ENCODE results near the gene AP1S1.
"Not testable (repeated sequence)": the region's sequence is repeated elsewhere in the genome, so short reads cannot be mapped to it uniquely, and the experiment has no call there.

Gene AP1S1

DNA sequence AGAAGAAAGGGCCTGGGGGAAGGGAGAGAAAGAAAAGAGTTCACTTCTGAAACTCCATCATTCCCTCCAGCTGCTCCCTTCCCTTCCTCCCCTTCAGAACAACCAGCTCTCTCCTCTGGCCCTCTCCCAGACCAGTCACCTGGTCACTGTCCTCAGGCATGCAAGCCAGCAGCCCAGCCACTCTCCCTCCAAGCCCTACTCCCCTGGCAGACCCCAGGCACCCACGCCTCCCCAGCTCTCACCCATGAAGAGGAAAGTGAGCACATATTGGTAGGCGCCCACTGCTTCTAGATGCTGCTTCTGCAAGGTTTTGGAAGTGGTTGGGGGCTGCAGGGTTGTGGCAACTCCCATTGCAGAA is 46.2 kb downstream of the AP1S1 start:
- CTCF ChIA-PET, result interaction anchor here (1.1 to 1.5 kb wide), 2 partner anchors 8 to 9 kb away, joined by 4 to 5 read pairs; no protein-coding TSS in a partner anchor
- no peak overlapping the region for H3K27ac Mint-ChIP-seq
- DNase-seq, result no peak
- H3K9me3 Mint-ChIP-seq, result no peaks in the 10 kb centered on the region
- peaks cover 25% of the 10 kb centered on the region for H3K4me1 Mint-ChIP-seq
- peaks cover 75% of the 10 kb centered on the region for H3K27me3 Mint-ChIP-seq
- no peaks in the 10 kb centered on the region for H3K36me3 Mint-ChIP-seq
- no peak overlapping the region for H3K4me3 Mint-ChIP-seq

GRCh38 chr7:101200862-101201599 is 46.8 kb downstream of the AP1S1 start, which contains the start of gene MOGAT3:
Gene MOGAT3 (minus strand): TSS chr7:101201036. CDS start chr7:101200854, 182 bp downstream.
- CTCF ChIA-PET, result interaction anchor here (1.1 to 1.5 kb wide), 2 partner anchors 8 to 9 kb away, joined by 4 to 5 read pairs; no protein-coding TSS in a partner anchor
- H3K9me3 Mint-ChIP-seq, result no peaks in the 10 kb centered on the region
- peak; percentile 41 for DNase-seq
- no peak within 1 kb of the TSS for H3K4me3 Mint-ChIP-seq
- H3K4me1 Mint-ChIP-seq, result peaks cover 25% of the 10 kb centered on the region
- H3K27me3 Mint-ChIP-seq, result peaks cover 70% of the 10 kb centered on the region
- peak within 1 kb of the TSS; percentile 20 for H3K27ac Mint-ChIP-seq
- H3K36me3 Mint-ChIP-seq, result peaks cover 1% of the 10 kb centered on the region

DNA sequence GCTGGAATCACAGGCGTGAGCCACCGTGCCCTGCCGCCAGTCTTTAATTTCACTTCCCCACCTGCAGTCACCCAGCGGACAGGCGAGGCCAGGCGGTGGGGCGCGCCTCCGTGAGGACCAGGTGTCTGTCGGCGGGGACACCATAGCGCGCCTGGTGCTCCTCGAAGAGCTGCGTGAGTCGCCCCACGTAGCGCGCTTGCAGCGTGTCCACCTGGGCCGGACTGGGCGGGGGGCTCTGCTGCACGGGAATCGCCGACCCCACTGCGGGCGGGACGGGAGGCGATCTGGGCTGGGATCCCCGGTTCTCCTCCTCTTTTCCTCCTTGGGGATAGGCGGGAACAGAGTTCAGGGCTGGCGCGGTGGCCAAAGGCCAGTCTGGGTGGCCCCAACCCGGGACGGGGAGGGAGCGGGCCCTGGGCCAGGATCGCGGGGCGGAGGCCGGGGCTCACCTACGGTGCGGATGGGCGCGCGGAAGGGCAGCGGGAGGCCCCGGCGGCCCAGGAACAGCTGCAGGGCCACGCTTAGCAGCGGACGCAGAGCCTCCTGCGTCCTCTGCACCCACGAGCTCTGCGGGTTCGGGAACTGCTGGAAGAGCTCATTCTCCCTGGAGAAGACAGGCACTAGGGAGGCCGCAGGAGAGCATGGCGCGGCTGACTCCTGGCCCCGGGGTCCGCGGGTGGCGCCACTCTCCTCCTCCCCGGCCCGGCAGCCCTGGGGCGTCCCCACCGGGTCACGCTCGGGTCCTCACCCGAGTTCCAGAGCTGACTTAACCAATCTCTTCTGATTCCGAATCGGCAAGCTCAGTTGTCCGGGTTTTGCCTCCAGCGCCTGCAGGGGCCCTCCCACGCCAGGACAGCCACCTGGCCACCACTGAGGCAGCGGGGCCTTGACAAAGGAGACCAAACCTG is 47.7 kb downstream of the AP1S1 start:
- CTCF ChIA-PET, result interaction anchor here (0.7 to 1.5 kb wide), 3 partner anchors 9 to 42 kb away, joined by 3 read pairs; no protein-coding TSS in a partner anchor
- peaks cover 25% of the 10 kb centered on the region for H3K4me1 Mint-ChIP-seq
- H3K27ac Mint-ChIP-seq, result no peak overlapping the region
- no peak for DNase-seq
- H3K9me3 Mint-ChIP-seq, result no peaks in the 10 kb centered on the region
- H3K36me3 Mint-ChIP-seq, result peaks cover 5% of the 10 kb centered on the region
- peaks cover 66% of the 10 kb centered on the region for H3K27me3 Mint-ChIP-seq
- H3K4me3 Mint-ChIP-seq, result no peak overlapping the region

DNA sequence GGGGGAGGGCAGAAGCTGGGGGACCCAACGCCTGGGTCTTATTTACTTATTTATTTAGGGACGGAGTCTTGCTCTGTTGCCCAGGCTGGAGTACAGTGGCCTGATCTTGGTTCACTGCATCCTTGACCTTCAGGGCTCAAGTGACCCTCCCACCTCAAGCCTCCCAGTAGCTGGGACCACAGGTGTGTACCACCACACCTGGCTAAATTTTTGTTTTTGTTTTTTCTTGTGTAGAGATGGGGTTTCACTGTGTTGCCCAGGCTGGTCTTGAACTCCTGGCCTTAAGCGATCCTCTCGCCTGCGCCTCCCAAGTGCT is 48.3 kb downstream of the AP1S1 start:
- H3K36me3 Mint-ChIP-seq, result peaks cover 5% of the 10 kb centered on the region
- H3K27me3 Mint-ChIP-seq, result peaks cover 61% of the 10 kb centered on the region
- no peak overlapping the region for H3K27ac Mint-ChIP-seq
- CTCF ChIA-PET, result interaction anchor here (0.8 to 2.1 kb wide), 3 partner anchors 10 to 80 kb away, joined by 3 to 6 read pairs (median 3); no protein-coding TSS in a partner anchor
- H3K9me3 Mint-ChIP-seq, result no peaks in the 10 kb centered on the region
- no peak overlapping the region for H3K4me3 Mint-ChIP-seq
- DNase-seq, result no peak
- peaks cover 25% of the 10 kb centered on the region for H3K4me1 Mint-ChIP-seq

GRCh38 chr7:101203740-101204738 is 49.8 kb downstream of the AP1S1 start:
- H3K27me3 Mint-ChIP-seq, result peaks cover 53% of the 10 kb centered on the region
- not testable (repeated sequence) for H3K9me3 Mint-ChIP-seq, H3K36me3 Mint-ChIP-seq
- peaks cover 25% of the 10 kb centered on the region for H3K4me1 Mint-ChIP-seq
- peak overlapping the region; percentile 63 for H3K4me3 Mint-ChIP-seq
- CTCF ChIA-PET, result interaction anchor here (0.9 to 3.1 kb wide), 6 partner anchors 12 to 79 kb away, joined by 3 to 8 read pairs (median 3); partner anchors contain the start of genes PLOD3 and ZNHIT1
- DNase-seq, result peak; percentile 48
- H3K27ac Mint-ChIP-seq, result peak overlapping the region; percentile 82

- peaks cover 34% of the 10 kb centered on the region for H3K27me3 Mint-ChIP-seq
- H3K27ac Mint-ChIP-seq, result peak overlapping the region; percentile 58
- H3K36me3 Mint-ChIP-seq, result peaks cover 14% of the 10 kb centered on the region
- no peak overlapping the region for H3K4me3 Mint-ChIP-seq
- CTCF ChIA-PET, result interaction anchor here (1.4 to 3.1 kb wide), 2 partner anchors 38 to 62 kb away, joined by 3 to 8 read pairs; no protein-coding TSS in a partner anchor
- H3K9me3 Mint-ChIP-seq, result no peaks in the 10 kb centered on the region
- DNase-seq, result no peak
- peaks cover 16% of the 10 kb centered on the region for H3K4me1 Mint-ChIP-seq
These were observed 51.8 kb downstream of the AP1S1 start for GRCh38 chr7:101205901-101206664.

DNA sequence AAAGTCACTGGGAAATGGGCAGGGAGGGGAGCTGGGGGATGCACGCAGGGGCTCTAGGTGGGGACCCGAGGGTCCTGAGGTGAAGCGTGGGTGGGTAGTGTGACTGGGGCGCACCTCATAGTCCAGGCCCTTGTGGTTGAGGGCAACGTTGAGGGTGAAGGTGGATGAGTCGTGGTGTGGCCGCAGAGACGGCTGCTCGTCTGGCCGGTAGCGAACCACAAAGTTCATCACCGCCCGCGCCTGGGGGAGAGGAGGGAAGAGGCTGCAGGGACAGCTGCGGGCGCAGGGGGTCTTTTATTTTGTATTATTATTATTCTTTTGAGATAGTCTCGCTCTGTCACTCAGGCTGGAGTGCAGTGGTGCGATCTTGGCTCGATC is 52.4 kb downstream of the AP1S1 start:
- Mint-ChIP-seq H3K4me3 (no peak overlapping the region), H3K27me3 (peaks cover 29% of the 10 kb centered on the region), H3K36me3 (peaks cover 14% of the 10 kb centered on the region), H3K9me3 (no peaks in the 10 kb centered on the region), H3K27ac (no peak overlapping the region), H3K4me1 (peaks cover 12% of the 10 kb centered on the region)
- CTCF ChIA-PET, result no interaction called here
- DNase-seq, result no peak

DNA sequence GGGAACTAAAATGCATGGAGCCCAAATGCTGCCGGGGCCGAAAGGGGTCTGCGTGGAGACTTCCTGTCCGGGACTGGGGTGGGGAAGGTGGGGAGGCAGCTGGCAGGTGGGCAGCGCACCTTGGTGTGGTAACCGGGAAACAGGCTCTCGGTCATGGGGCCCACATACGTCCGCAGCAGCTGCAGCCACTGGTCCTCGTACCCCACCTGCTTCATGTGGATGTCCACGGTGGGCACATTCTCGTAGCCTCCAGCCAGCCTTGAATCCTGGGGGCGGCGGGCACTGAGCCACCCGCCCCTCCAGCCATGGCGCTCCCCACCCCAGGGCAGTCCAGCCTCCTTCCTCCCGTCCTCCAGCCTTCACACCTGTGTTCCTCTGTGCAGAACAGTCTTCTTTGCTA is 53.2 kb downstream of the AP1S1 start:
- Mint-ChIP-seq H3K9me3 (no peaks in the 10 kb centered on the region), H3K4me1 (peaks cover 12% of the 10 kb centered on the region), H3K27me3 (peaks cover 21% of the 10 kb centered on the region), H3K36me3 (peaks cover 17% of the 10 kb centered on the region), H3K27ac (no peak overlapping the region), H3K4me3 (no peak overlapping the region)
- no peak for DNase-seq
- CTCF ChIA-PET, result no interaction called here

- peaks cover 7% of the 10 kb centered on the region for H3K27me3 Mint-ChIP-seq
- DNase-seq, result no peak
- no peaks in the 10 kb centered on the region for H3K9me3 Mint-ChIP-seq
- CTCF ChIA-PET, result no interaction called here
- peaks cover 19% of the 10 kb centered on the region for H3K36me3 Mint-ChIP-seq
- H3K4me1 Mint-ChIP-seq, result peaks cover 6% of the 10 kb centered on the region
- no peak overlapping the region for H3K4me3 Mint-ChIP-seq
- H3K27ac Mint-ChIP-seq, result no peak overlapping the region
These were observed 54.5 kb downstream of the AP1S1 start for GRCh38 chr7:101208794-101209193.

DNA sequence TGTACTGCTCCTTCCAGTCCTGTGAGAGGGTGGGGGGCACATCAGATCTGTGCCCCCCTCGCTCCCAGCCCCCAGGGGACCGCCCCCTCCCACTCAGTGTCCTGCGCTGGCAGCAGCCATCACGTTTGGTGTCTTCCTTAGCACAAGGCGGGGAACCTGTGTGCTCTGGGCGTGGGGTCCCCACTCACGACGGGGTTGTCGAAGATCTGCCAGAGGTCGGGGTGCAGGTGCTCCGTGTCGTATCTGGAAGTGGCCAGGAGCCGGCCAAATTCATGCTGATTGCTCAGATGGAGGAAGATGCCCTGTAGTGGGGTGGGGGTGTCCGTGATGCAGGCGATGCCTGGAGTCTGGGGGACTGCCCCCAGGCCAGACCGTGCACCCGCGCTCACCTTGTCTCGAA is 55.9 kb downstream of the AP1S1 start:
- H3K9me3 Mint-ChIP-seq, result no peaks in the 10 kb centered on the region
- no peak overlapping the region for H3K4me3 Mint-ChIP-seq
- peaks cover 3% of the 10 kb centered on the region for H3K4me1 Mint-ChIP-seq
- no peak overlapping the region for H3K27ac Mint-ChIP-seq
- no peaks in the 10 kb centered on the region for H3K27me3 Mint-ChIP-seq
- CTCF ChIA-PET, result no interaction called here
- no peak for DNase-seq
- peaks cover 26% of the 10 kb centered on the region for H3K36me3 Mint-ChIP-seq
